Measurements from ENCODE around the gene PRTFDC1.

Gene PRTFDC1

DNA sequence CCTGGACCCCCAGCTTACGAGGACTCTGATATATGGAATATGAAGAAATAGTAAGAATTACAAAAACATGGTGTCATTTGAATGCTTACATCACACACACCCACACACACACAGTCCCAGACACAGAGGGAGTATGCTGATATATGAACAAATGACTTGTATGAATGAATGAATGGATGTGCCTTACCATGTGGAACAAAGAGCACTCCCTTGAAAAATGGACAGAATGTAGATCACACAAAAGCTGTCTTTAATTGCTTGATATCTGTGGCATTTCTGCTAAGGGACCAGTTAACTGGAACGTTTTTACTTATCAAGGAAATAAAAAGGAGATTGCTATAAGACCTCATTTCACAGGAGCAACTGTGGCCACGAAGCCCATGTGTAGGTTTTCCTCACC, 46.0 kb downstream of the PRTFDC1 start:
- DNase-seq (ENCODE audit: low read depth) = no peak
- no peak overlapping the region for H3K4me3 ChIP-seq (replicated peaks; ENCODE audit: low read depth, low read length)
- no peak for TF ChIP-seq CTCF (IDR thresholded peaks at IDR 0.05; ENCODE audit: low read length, missing control alignments)

DNA sequence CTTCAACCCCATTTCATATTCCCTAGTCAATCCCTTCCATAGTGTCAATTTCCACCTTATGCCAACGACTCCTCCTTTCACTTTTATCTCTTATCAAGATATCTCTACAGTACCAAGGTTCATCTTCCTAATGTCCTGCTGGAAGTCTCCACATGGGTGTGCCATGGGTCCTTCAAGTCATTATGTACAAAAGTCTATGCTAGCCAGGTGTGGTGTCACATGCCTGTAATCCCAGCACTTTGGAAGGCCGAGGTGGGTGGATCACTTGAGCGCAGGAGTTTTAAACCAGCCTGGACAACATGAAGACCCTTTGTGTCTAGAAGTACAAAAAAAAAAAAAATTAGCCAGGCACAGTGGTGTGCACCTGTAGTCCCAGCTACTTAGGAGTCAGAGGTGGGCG, 47.6 kb downstream of the PRTFDC1 start:
- no peak overlapping the region for H3K4me3 ChIP-seq (replicated peaks; ENCODE audit: low read depth, low read length)
- no peak for DNase-seq (ENCODE audit: low read depth)
- TF ChIP-seq CTCF (IDR thresholded peaks at IDR 0.05; ENCODE audit: low read length, missing control alignments) = no peak

DNA sequence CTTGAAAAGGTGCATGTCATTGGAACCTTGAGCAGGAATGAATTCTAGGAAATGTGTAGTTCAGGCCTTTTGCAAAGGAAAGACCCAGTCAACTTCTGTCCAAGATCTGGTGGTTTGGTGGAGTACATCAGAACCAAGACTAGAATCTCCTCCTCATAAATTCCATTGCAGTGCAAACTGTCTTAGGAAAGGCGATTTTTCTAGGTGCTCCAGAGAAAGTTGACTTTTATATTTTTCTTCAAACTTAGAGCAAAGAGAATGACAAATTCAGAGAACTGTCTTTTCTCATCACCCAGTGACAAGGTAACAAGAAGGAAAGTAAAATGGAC, 50.0 kb downstream of the PRTFDC1 start:
- no peak for DNase-seq (ENCODE audit: low read depth)
- no peak for TF ChIP-seq CTCF (IDR thresholded peaks at IDR 0.05; ENCODE audit: low read length, missing control alignments)

GRCh38 chr10:24901686-24902399, 50.6 kb downstream of the PRTFDC1 start:
- TF ChIP-seq CTCF (IDR thresholded peaks at IDR 0.05; ENCODE audit: low read length, missing control alignments) = no peak
- DNase-seq (ENCODE audit: low read depth) = peak; percentile 91
- peak overlapping the region; percentile 10 for H3K4me3 ChIP-seq (replicated peaks; ENCODE audit: low read depth, low read length)

More for the DNA sequence above, 50.0 kb downstream of the PRTFDC1 start:
- H3K4me3 ChIP-seq (replicated peaks; ENCODE audit: low read depth, low read length) = no peak overlapping the region

DNA sequence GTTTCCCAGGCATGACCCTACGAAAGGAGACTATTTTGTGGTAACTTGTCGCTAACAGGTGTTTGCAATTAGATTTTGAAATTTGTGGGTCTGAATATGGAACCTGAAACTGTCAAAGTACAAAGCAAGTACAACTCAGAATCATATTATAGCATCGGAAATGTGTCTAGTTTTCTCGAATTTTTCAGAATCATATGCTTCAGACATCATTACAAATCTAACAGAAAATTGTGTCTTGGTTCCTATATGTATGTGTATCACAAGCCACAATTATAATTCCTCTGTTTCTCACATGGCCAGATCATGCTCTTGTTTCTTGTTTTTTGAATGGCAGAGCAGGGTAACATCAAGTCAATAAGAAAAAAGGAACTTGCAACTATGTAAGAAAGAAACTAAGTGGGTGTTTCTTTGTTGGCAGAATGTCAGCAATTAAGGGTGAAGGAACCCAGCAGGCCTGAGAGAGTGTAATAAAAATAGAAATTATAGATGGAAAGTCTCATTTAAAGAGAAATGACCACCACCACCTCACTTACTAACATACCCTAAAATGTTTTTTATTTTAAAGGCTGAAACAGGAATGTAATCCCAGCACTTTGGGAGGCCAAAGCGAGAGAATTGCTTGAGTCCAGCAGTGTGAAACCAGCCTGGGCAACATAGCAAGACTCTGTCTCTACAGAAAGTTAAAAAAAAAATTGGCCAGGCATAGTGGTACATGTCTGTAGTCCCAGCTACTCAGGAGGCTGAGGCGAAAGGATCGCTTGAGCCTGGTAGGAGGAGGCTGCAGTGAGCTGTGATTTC, 51.3 kb downstream of the PRTFDC1 start:
- no peak overlapping the region for H3K4me3 ChIP-seq (replicated peaks; ENCODE audit: low read depth, low read length)
- no peak for DNase-seq (ENCODE audit: low read depth)
- no peak for TF ChIP-seq CTCF (IDR thresholded peaks at IDR 0.05; ENCODE audit: low read length, missing control alignments)

GRCh38 chr10:24899571-24899970, 52.8 kb downstream of the PRTFDC1 start:
- H3K4me3 ChIP-seq (replicated peaks; ENCODE audit: low read depth, low read length) = no peak overlapping the region
- no peak for DNase-seq (ENCODE audit: low read depth)
- TF ChIP-seq CTCF (IDR thresholded peaks at IDR 0.05; ENCODE audit: low read length, missing control alignments) = no peak

Measured in fibroblast of pulmonary artery (primary cell).